OCI-LY1 (cell line): ENCODE data around the gene AGAP1.

Experiments used
- H2AFZ ChIP-seq: fragments of 200-600 bp; sonication (generic), shearing (Covaris generic); 2 replicates; pipeline ENCODE4 v1.6.0; 2014; ENCODE audit warnings: antibody characterized with exemption, mild to moderate bottlenecking, low read length
- H3F3A ChIP-seq: fragments of 200-600 bp; sonication (generic), shearing (Covaris generic); 2 replicates; pipeline ENCODE4 v1.6.0; 2014; ENCODE audit warnings: mild to moderate bottlenecking, antibody characterized with exemption, low read length, moderate library complexity; ENCODE audit not compliant: insufficient read depth
- H3K27ac ChIP-seq: fragments of 200-600 bp; sonication (generic); 2 replicates; pipeline ENCODE4 v1.5.1; 2014; ENCODE audit warnings: low read length, mixed run types, mild to moderate bottlenecking, low read depth; ENCODE audit not compliant: poor library complexity, severe bottlenecking
- H3K27me3 ChIP-seq: fragments of 200-600 bp; sonication (generic); 2 replicates; pipeline ENCODE4 v1.6.0; 2014; ENCODE audit warnings: antibody characterized with exemption, mild to moderate bottlenecking, low read length, moderate library complexity; ENCODE audit not compliant: insufficient read depth
- H3K36me3 ChIP-seq: fragments of 200-600 bp; sonication (generic); 2 replicates; pipeline ENCODE4 v1.6.1; 2014; ENCODE audit warnings: mild to moderate bottlenecking, antibody characterized with exemption, low read length, moderate library complexity, mixed read lengths; ENCODE audit not compliant: insufficient read depth
- H3K4me1 ChIP-seq: fragments of 200-600 bp; sonication (generic); 2 replicates; pipeline ENCODE4 v1.5.1; 2014; ENCODE audit warnings: mild to moderate bottlenecking, low read length, moderate library complexity; ENCODE audit not compliant: insufficient read depth, severe bottlenecking
- H3K4me2 ChIP-seq: fragments of 200-600 bp; sonication (generic), shearing (Covaris generic); 2 replicates; pipeline ENCODE4 v1.6.1; 2014; ENCODE audit warnings: low read length
- H3K4me3 ChIP-seq: fragments of 200-600 bp; sonication (generic); 2 replicates; pipeline ENCODE4 v1.5.1; 2014; ENCODE audit warnings: low read length, low read depth, mild to moderate bottlenecking, mixed read lengths; ENCODE audit not compliant: poor library complexity, severe bottlenecking
- H3K79me2 ChIP-seq: fragments of 200-600 bp; shearing (Covaris generic); 2 replicates; pipeline ENCODE4 v1.6.1; 2016; ENCODE audit warnings: mixed run types, low read length, mixed read lengths; ENCODE audit not compliant: insufficient read depth
- H3K9ac ChIP-seq: fragments of 200-600 bp; sonication (generic), shearing (Covaris generic); 2 replicates; pipeline ENCODE4 v1.6.1; 2014; ENCODE audit warnings: mild to moderate bottlenecking, low read length, mixed read lengths
- H3K9me2 ChIP-seq: fragments of 200-600 bp; sonication (generic), shearing (Covaris generic); 2 replicates; pipeline ENCODE4 v1.6.1; 2014; ENCODE audit warnings: low read depth, mild to moderate bottlenecking, low read length, mixed read lengths
- H3K9me3 ChIP-seq: fragments of 200-600 bp; shearing (Covaris generic); 2 replicates; pipeline ENCODE4 v1.6.1; 2014; ENCODE audit warnings: low read length, mixed read lengths
- H4K20me1 ChIP-seq: fragments of 200-600 bp; sonication (generic), shearing (Covaris generic); 2 replicates; pipeline ENCODE4 v1.6.0; 2016; ENCODE audit warnings: mild to moderate bottlenecking, low read length; ENCODE audit not compliant: insufficient read depth
- CTCF ChIP-seq: fragments of 200-600 bp; sonication (generic), shearing (Covaris generic); IDR thresholded peaks from 2 replicates; pipeline ENCODE4 v1.5.1; 2017; ENCODE audit warnings: mild to moderate bottlenecking, antibody characterized with exemption, low read length, moderate library complexity, mixed read lengths
- EZH2 ChIP-seq: fragments of 200-600 bp; sonication (generic), shearing (Covaris generic); IDR thresholded peaks from 2 replicates; pipeline ENCODE4 v1.8.0; 2017; ENCODE audit warnings: borderline replicate concordance, mixed run types, mild to moderate bottlenecking, antibody characterized with exemption, low read length, moderate library complexity, mixed read lengths

Gene AGAP1

GRCh38 chr2:235493775-235494715 lies at the start of gene AGAP1:
AGAP1 (plus strand) TSS chr2:235494043.
- Histone ChIP-seq H2AFZ (no peak within 1 kb of the TSS), H3K36me3 (no peaks in the 10 kb centered on the region), H3K27ac (no peak within 1 kb of the TSS), H3K27me3 (no peaks in the 10 kb centered on the region), H3K4me1 (no peaks in the 10 kb centered on the region), H3K4me2 (no peak within 1 kb of the TSS), H3K79me2 (no peaks in the 10 kb centered on the region), H3K9me3 (no peaks in the 10 kb centered on the region), H3K9me2 (no peaks in the 10 kb centered on the region), H3K4me3 (no peak within 1 kb of the TSS), H4K20me1 (no peaks in the 10 kb centered on the region), H3F3A (no peaks in the 10 kb centered on the region), H3K9ac (no peak within 1 kb of the TSS)
- TF ChIP-seq CTCF (no peak), EZH2 (no peak)

- no peak overlapping the region for H3K9ac ChIP-seq
- H3K9me3 ChIP-seq: no peaks in the 10 kb centered on the region
- no peaks in the 10 kb centered on the region for H3K9me2 ChIP-seq
- no peaks in the 10 kb centered on the region for H3K79me2 ChIP-seq
- no peak for TF ChIP-seq CTCF
- H2AFZ ChIP-seq: no peak overlapping the region
- H3K4me1 ChIP-seq: no peaks in the 10 kb centered on the region
- H3K4me3 ChIP-seq: no peak overlapping the region
- no peak overlapping the region for H3K4me2 ChIP-seq
- H3F3A ChIP-seq: no peaks in the 10 kb centered on the region
- no peaks in the 10 kb centered on the region; the same call in 1 of the 2 replicates for H3K36me3 ChIP-seq
- H3K27ac ChIP-seq: no peak overlapping the region
- no peaks in the 10 kb centered on the region for H4K20me1 ChIP-seq
- H3K27me3 ChIP-seq: no peaks in the 10 kb centered on the region
Observed at GRCh38 chr2:235444101-235444597, 49.7 kb upstream of the AGAP1 start.

- TF ChIP-seq CTCF (no peak), EZH2 (no peak)
- Histone ChIP-seq H3K4me1 (no peaks in the 10 kb centered on the region), H3K4me3 (no peak overlapping the region), H3K4me2 (no peak overlapping the region), H3K9me2 (no peaks in the 10 kb centered on the region), H3K9me3 (no peaks in the 10 kb centered on the region), H3F3A (no peaks in the 10 kb centered on the region), H4K20me1 (no peaks in the 10 kb centered on the region), H3K36me3 (no peaks in the 10 kb centered on the region; the same call in 1 of the 2 replicates), H3K27me3 (no peaks in the 10 kb centered on the region), H3K79me2 (no peaks in the 10 kb centered on the region), H3K27ac (no peak overlapping the region), H3K9ac (no peak overlapping the region), H2AFZ (no peak overlapping the region)
Observed at GRCh38 chr2:235445116-235445515, 48.7 kb upstream of the AGAP1 start.
